Dermis microvascular lymphatic vessel endothelial cell (primary cell): Measurements from ENCODE around the gene ETDC. TPM values are rescaled to one million over a fixed set of nuclear protein-coding genes. Genes with fewer than 3 reads are reported as not detected.
"Not testable (repeated sequence)": the region's sequence is repeated elsewhere in the genome, so short reads cannot be mapped to it uniquely, and the experiment has no call there.

Source experiments
- DNase-seq, 2 donors: peaks; one replicate each; pipeline versions ENCODE4 v3.0.0 to v3.0.0-alpha.2; 2010; ENCODE audit warnings: low read depth in 2 of 2
- total RNA-seq: library from RNA; depleted of rRNA; stranded (reverse); fragments of >200 nt; gene quantifications from 2 replicates; pipeline ENCODE4 v1.2.1, GENCODE V29; 2014

The ETDC gene
- not detected in 2 replicates for total RNA-seq

GRCh38 chrX:135309430-135309923 is at the start of gene ETDC:
ETDC (plus strand) TSS chrX:135309480; CDS start chrX:135309480, 0 bp downstream.
- DNase-seq: no peak

GRCh38 chrX:135260976-135261375 is 48.3 kb upstream of the ETDC start:
- not testable (repeated sequence) for DNase-seq

DNA sequence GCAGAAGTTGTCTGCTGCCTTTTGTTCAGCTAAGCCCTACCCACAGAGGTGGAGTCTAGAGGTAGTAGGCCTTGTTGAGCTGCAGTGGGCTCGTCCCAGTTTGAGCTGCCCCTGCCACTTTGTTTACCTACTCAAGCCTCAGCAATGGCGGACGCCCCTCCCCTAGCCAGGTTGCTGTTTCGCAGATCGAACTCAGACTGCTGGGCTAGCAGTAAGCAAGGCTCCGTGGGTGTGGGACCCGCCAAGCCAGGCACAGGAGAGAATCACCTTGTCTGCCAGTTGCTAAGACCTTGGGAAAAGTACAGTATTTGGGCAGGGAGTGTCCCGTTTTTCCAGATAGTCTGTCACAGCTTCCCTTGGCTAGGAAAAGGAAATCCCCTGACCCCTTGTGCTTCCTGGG is 45.9 kb upstream of the ETDC start:
- not testable (repeated sequence) for DNase-seq

- DNase-seq: no peak
Observed at GRCh38 chrX:135264206-135264605, 45.1 kb upstream of the ETDC start.

DNA sequence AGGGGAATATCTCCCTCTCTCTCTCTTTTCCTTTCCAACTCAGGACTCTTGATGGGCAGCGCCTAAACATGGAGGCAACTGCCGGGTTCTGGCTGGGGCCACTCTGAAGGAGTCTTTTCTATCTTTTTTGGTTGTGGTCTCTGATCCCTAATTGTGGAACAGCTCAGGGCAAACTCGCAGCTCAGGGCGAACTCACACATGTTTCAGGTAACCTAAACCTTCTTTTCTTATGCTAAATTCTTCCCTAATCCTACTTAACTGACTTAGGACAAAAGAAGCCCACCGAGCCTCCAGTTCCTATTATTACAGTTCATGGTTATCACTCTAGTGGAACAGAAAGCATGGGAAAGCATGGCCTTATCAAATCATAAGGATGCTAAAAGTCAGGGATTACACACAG is 36.1 kb upstream of the ETDC start:
- no peak for DNase-seq

- DNase-seq: no peak
Observed at GRCh38 chrX:135275973-135276372, 33.3 kb upstream of the ETDC start.

DNA sequence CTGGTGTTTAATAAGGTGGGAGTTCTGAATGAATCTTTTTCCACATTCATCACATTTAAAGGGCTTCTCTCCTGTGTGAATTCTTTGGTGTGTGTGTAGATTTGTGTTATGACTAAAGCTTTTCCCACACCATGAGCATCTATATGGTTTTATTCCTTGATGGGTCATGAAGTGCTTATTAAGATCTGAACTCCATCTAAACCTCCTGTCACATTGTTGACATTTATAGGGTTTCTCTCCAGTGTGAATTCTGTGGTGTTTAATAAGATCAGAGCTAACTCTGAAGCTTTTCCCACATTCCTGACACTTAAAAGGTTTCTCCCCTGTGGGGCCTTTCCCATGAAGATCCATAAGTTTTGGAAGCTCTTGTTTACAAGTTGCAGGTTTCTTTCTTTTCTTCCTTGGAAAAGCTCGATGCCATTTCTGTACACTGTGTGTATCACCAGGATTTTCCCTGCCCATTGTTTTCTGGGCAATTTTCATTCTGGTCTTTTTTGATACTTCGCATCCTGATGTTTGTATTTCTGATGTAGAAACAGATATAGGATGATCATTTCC is 21.9 kb upstream of the ETDC start:
- no peak for DNase-seq

GRCh38 chrX:135295238-135295943 is 13.9 kb upstream of the ETDC start:
- DNase-seq: peak in 1 of 2 donors; percentile 20

DNA sequence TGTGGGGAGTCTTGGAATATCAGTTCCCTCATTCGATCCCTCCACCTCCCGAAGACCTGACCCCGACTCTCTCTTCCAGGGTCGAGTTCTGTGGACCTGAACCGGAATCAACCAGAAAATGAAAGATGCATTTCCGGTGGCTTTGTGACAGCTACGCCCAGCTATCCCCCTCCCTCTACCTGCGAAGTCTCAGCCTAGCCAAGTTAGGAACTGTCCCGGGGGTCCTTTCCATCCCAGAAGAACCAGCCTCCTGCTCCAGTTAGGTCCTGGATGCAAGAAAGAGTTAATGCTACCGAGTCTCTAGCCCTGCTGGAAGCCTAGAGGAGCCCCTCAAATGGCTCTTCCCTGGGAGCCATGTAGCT is 13.4 kb upstream of the ETDC start:
- no peak for DNase-seq

DNA sequence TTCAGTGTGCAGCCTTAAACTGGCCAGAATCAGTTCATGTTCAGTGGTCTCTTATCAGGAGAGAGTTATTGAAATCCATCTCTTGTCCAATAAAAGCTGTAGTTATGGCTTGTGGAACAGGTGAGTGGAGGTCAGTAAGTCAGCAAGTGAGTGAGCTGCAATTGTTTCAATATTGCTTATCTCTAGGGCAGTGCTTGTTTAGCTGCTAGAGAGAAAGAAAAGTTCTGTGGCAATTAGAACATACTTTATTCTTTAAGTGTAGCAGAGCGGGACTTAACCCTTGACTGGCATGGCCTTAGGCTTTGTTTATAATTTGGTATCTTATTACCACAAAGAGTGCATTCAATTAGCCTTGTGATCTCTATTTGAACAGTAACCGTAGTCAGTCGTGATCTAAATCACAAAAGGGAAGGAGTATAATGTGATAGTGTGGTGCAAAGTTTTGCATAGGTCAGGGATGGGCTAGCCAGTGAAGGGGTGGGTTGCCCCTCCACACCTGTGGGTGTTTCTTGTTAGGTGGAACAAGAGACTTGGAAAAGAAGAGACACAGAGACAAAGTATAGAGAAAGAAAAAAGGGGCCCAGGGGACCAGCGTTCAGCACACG is 6.9 kb upstream of the ETDC start:
- DNase-seq: no peak

DNA sequence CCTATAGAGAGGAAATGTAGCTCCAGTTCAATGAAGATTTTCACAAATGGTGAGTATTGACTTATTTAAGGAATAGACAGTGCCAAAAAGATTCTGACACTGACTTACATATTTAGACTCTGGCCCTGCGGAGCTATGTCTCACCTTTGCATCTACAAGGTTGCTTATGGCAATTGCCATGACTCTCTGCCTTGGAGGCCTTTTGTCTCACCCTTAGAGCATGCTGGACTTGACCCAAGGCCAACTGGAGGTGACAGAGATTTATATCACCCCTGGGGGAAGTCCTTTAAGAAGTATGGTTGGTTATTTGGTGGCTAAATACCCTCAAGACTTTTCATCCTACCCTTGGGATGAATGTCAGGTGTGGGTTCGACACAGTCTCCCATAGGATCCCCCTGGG is 4.5 kb upstream of the ETDC start:
- no peak for DNase-seq

DNA sequence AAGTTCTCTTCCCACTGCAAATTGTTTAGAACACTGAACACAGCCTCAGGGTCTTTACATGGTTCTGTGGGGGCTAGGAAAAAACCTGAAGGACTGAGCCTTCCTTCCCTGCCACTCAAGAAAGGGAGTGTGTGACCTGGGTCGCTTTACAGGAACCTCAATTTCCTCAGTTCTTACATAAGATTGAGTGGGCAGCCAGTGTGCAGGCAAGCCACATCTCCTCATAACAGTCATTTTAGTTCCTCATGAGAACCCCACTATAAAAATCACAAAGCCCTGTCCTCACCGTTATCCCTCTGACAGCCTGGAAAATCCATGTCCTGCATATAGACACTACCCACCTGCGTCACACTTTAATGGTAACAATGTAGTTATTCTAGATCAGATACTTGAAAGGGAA is 2.1 kb upstream of the ETDC start:
- DNase-seq: no peak

GRCh38 chrX:135308345-135308855 is 880 bp upstream of the ETDC start:
- no peak for DNase-seq

- no peak for DNase-seq
Observed at GRCh38 chrX:135315864-135316263, 6.6 kb downstream of the ETDC start.

DNA sequence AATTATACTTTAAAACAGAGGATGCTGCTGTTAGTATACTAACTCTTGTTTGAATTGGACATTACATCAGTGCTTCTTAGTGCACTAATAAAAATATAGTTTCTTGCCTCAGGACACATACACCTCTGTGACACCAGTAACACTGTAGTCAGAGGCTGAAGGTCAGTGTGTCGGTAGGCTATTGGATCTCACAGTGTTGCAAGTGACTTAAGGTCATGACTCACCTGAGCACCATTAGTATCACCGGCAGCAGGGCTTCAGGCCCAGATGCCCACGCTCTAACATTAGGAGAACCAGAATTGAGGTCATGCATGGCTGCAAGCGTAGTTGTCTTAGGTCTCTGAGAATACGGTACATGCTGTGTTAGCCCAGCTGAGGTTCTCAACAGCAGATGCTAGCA is 15.2 kb downstream of the ETDC start:
- DNase-seq: no peak

DNA sequence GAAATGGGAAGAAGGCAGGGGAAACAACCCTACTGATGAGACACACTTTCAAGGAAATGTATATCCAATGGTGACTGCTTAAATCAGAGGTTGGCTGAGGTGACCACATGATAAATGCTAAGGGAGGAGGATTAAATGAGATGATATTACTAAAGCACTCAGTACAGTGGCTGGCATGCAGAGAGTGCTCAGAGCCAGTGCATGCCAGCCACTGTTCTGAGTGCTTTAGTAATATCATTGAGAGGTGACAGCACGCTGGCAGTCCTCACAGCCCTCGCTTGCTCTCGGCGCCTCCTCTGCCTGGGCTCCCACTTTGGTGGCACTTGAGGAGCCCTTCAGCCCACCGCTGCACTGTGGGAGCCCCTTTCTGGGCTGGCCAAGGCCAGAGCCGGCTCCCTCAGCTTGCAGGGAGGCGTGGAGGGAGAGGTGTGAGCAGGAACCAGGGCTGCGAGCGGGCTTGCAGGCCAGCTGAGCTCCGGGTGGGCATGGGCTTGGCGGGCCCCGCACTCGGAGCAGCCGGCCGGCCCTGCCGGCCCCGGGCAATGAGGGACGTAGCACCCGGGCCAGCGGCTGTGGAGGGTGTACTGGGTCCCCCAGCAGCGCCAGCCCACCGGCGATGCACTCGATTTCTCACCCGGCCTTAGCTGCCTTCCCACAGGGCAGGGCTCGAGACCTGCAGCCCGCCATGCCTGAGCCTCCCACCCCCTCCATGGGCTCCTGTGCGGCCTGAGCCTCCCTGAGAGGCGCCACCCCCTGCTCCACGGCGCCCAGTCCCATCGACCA is 15.9 kb downstream of the ETDC start:
- DNase-seq: not testable (repeated sequence)

- peak in 1 of 2 donors; percentile 34 for DNase-seq
Observed at GRCh38 chrX:135327299-135327698, 18.0 kb downstream of the ETDC start.

DNA sequence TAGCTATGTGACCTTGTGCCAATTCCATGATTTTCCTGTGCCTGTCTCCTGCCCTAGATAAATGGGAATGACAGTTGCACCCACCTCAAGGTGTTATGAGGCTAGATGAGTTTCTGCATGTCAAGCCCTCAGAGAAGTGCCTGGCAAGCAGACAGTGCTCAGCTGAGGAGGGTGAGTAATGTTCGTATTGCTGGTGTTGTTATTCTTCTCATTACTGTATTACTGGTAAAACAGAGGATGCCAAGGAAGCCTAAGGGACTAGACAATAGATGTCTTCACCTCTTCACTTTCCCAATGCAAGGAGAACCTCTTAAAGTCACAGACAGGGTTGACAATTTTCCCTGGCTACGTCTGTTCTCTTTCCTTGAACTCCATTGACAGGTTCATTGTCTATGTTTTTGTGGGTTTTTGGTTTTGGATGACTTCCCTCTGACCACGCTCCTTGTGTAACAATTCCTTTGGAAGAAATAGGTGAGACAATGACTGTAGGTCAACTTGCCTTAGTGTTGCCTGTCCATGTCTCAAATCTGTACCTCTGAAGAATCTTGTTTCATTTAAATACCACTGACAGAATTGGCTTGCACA is 19.2 kb downstream of the ETDC start:
- no peak for DNase-seq

DNA sequence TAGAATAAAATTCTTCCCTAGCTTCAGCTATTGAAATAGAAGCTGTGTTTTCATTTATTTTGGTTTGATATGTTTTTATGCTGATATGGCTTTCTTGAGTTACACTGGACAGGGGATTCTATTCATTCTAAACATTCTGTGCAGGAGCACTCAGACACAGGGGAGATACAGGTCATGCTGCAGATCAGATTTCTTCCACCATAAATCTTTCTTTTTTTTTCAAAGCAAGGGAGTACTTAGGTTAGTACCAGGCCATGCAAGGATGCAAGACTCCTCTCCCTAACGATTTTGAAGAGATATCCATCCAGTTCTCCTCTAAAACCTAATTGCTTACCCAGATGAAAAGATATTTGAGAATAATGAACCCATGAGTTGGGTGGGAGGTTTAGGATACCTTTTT is 21.4 kb downstream of the ETDC start:
- DNase-seq: no peak

DNA sequence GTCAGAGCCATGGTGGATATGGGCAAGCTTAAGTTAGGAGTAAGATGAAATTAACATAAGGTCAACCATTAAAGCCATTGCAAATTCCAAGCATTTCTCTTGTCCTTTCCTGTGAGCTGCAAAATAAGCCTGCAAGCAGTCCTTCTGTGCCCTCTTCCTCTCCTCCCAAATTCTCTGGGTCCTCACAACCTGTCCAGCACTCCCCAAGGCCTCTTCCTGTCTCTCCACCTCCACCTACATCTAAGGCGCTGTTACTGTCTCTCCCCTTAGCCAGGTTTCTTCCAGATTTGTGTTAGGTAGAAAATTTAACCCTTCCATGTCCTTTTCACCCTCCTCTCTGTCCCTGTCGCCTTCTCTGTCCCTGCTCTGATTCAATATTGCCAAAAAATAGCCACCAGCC is 22.2 kb downstream of the ETDC start:
- DNase-seq: no peak

DNA sequence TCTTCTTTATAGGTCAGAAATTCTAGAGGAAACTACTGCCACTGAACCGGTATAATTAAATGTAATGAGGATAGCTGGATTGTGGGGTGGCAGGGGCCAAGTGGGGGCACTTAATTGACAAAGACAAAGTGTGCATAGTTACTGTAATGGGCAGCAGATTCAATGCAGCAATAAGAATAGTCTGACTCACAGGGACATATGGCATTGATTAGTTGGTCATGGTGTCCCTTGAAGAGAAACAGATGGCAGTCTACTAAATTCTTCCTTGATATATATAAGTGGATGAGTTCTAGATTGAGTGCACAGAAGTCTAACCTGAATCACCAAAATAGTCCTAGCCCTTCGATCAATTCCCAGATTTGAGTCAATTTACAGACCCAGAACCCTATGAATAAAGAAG is 31.6 kb downstream of the ETDC start:
- no peak for DNase-seq
